Measurements from ENCODE around the gene MAPK12.

MAPK12 gene

GRCh38 chr22:50238755-50239154, 22.7 kb downstream of the MAPK12 start:
- DNase-seq (ENCODE audit: low read depth): no peak
- TF ChIP-seq CTCF (conservative IDR thresholded peaks at IDR 0.05; ENCODE audit: low read depth, low read length): no peak
- H3K4me3 ChIP-seq (ENCODE audit: low read depth, low read length): no peak overlapping the region

- peak; percentile 71 for TF ChIP-seq CTCF (conservative IDR thresholded peaks at IDR 0.05; ENCODE audit: low read depth, low read length)
- H3K4me3 ChIP-seq (ENCODE audit: low read depth, low read length): no peak overlapping the region
- DNase-seq (ENCODE audit: low read depth): peak; percentile 57
Observed at GRCh38 chr22:50236731-50237409, 24.6 kb downstream of the MAPK12 start.

- DNase-seq (ENCODE audit: low read depth): no peak
- TF ChIP-seq CTCF (conservative IDR thresholded peaks at IDR 0.05; ENCODE audit: low read depth, low read length): no peak
- no peak overlapping the region for H3K4me3 ChIP-seq (ENCODE audit: low read depth, low read length)
Observed at GRCh38 chr22:50233223-50233622, 28.3 kb downstream of the MAPK12 start.

- H3K4me3 ChIP-seq (ENCODE audit: low read depth, low read length): no peak overlapping the region
- no peak for DNase-seq (ENCODE audit: low read depth)
- no peak for TF ChIP-seq CTCF (conservative IDR thresholded peaks at IDR 0.05; ENCODE audit: low read depth, low read length)
Observed at GRCh38 chr22:50232481-50233151, 28.9 kb downstream of the MAPK12 start.

- TF ChIP-seq CTCF (conservative IDR thresholded peaks at IDR 0.05; ENCODE audit: low read depth, low read length): no peak
- no peak for DNase-seq (ENCODE audit: low read depth)
Observed at GRCh38 chr22:50229370-50229769, 32.1 kb downstream of the MAPK12 start.

GRCh38 chr22:50228366-50228765, 33.1 kb downstream of the MAPK12 start:
- H3K4me3 ChIP-seq (ENCODE audit: low read depth, low read length): no peak overlapping the region

More at GRCh38 chr22:50229370-50229769, 32.1 kb downstream of the MAPK12 start:
- H3K4me3 ChIP-seq (ENCODE audit: low read depth, low read length): no peak overlapping the region

More at GRCh38 chr22:50228366-50228765, 33.1 kb downstream of the MAPK12 start:
- no peak for DNase-seq (ENCODE audit: low read depth)
- no peak for TF ChIP-seq CTCF (conservative IDR thresholded peaks at IDR 0.05; ENCODE audit: low read depth, low read length)

Measured in choroid plexus epithelial cell (primary cell).